Measurements from ENCODE around the gene TXNRD2.
"Not testable (repeated sequence)": the region's sequence is repeated elsewhere in the genome, so short reads cannot be mapped to it uniquely, and the experiment has no call there.

TXNRD2 gene

GRCh38 chr22:19841641-19842392, 99.8 kb downstream of the TXNRD2 start:
- no peak for DNase-seq

GRCh38 chr22:19840955-19841640, 100.5 kb downstream of the TXNRD2 start:
- DNase-seq, result no peak

DNA sequence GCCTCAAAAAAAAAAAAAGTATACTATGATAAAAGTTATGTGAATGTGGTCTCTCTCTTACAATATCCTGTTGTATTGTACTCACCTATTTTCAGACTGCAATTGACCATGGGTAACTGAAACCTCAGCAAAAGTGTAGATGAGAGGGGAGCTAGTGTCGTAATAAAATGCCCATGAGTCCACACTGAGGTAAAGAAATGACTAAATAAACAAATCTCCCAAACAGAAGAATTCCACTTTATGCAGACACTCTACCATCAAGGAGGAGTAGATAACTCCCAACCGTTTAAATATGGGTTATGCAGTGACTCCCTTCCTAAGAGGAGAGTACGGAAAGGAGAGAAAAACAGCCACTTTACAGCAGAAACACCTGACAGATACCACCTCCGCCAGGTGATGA, 101.6 kb downstream of the TXNRD2 start:
- no peak for DNase-seq

DNA sequence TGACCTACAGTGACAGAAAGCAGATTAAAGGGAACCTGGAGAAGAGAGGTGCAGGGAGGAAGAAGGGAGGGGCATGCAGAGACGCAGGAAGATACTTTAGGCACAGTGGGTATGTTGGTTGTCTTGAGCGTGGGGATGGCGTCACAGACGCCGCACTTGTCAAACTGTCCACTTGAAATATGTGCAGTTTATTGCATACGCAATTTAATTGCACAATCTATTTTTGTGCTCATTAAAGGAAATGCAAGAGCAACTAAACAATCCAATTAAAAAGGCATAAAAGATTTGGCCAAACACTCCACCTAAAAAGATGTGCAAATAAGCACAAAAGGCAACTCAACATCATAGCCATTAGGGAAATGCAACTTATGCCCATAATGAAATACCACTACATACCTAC, 103.7 kb downstream of the TXNRD2 start:
- no peak for DNase-seq

- DNase-seq, result no peak
These were observed 105.1 kb downstream of the TXNRD2 start for GRCh38 chr22:19836512-19836911.

DNA sequence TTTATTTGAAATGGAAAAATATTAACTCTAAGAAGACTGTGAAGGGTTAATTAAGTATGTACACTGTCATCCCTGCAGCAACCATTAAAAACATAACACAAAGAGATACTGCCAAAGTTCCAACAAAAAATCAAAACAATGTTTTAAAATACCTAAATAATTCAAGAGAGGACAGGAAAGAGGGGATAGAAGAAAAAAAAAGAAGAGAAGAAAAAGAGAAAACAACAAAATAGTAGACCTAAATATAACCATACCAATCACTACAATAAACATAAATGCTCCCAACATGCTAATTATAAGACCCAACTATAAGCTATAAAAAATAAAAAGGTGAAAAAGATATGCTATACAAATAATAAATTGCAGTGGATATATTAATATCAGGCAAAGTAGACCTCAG, 107.0 kb downstream of the TXNRD2 start:
- DNase-seq, result no peak

GRCh38 chr22:19833327-19833726, 108.3 kb downstream of the TXNRD2 start:
- not testable (repeated sequence) for DNase-seq

- DNase-seq, result no peak
These were observed 109.0 kb downstream of the TXNRD2 start for GRCh38 chr22:19832476-19833108.

DNA sequence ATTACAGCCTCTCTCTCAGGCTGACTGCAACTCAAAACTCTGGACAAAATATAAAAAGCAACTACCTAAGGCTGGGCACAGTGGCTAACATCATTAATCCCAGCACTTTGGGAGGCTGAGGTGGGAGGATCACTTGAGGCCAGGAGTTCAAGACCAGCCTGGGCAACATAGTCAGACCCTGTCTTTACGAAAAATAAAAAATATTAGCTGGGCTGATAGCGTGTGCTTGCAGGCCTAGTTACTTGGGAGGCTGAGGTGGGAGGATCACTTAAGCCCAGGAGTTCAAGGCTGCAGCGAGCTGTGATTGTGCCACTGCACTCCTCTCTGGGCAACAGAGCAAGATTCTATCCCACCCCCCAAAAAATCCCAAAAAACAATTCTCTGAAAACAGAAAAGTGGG, 109.6 kb downstream of the TXNRD2 start:
- not testable (repeated sequence) for DNase-seq

- no peak for DNase-seq
These were observed 110.6 kb downstream of the TXNRD2 start for GRCh38 chr22:19831016-19831415.

DNA sequence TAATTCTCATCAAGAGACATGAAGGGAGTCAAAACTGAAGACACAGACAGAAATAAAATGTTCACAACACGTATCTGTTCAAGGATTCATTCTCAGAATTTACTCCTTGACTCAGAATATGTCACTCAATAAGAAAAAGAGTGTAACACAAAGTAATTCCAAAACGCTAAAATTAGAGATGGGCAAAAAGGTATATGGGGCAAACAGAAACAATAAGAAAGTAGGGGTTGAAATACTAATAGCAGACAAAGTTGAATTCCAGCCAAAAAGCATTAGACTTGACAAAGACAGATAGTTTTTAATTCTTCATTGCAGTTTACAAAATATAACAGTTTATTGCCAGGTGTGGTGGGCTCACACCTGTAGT, 113.6 kb downstream of the TXNRD2 start:
- no peak for DNase-seq

DNA sequence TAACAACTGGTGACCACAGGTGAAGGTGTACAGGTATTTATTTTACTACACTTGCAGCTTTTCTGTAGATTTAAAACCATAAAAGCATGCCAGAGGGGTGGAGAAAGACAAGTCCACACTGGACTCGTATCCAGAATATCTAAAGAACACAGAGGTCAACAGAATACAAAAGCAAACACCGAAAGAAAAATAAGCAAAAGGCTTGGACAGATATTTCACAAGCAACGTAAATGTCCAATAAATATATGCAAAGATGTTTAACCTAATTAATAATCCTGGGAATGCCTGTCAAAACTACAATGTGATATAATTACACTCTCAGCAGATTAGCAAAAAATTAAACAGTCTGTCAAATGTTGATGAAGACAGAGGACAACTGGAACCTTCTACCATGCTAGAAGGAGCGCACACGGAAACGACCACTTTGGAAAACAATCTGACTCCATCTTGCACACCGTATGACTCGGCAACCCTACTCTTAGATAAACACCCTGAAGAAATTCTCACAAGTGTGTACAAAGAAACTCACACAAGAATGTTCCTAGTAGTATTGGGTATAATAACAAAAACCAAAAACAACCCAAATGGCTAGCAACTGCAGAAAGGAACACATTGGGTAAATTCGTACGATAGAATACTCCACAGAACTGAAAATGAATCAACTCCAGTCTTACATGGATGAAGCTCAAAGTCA, 114.1 kb downstream of the TXNRD2 start:
- no peak for DNase-seq

GRCh38 chr22:19826619-19826950, 115.0 kb downstream of the TXNRD2 start:
- DNase-seq, result no peak

GRCh38 chr22:19825904-19826618, 115.6 kb downstream of the TXNRD2 start:
- no peak for DNase-seq
